Endodermal cell (in vitro differentiated cells): ENCODE measurements around the gene SYNC. TPM values are rescaled to one million over a fixed set of nuclear protein-coding genes. Genes with fewer than 3 reads are reported as not detected.

Experiments used
- DNase-seq: peaks from one replicate; pipeline ENCODE4 v3.0.0-alpha.2; 2017
- H3K27ac ChIP-seq: 2 replicates; pipeline ENCODE4 v1.5.1; 2013; ENCODE audit warnings: mild to moderate bottlenecking, low read depth, low read length, moderate library complexity
- H3K27me3 ChIP-seq: 2 replicates; pipeline ENCODE4 v1.6.1; 2013; ENCODE audit warnings: mild to moderate bottlenecking, low read length, moderate library complexity; ENCODE audit not compliant: insufficient read depth, control insufficient read depth, poor library complexity, severe bottlenecking
- H3K36me3 ChIP-seq: 2 replicates; pipeline ENCODE4 v1.7.0; 2013; ENCODE audit warnings: mild to moderate bottlenecking, low read length, moderate library complexity; ENCODE audit not compliant: control insufficient read depth, insufficient read depth
- H3K4me1 ChIP-seq: one replicate; pipeline ENCODE4 v1.7.0; 2013; ENCODE audit warnings: low read length; ENCODE audit not compliant: control insufficient read depth, insufficient read depth
- H3K4me3 ChIP-seq: 2 replicates; pipeline ENCODE4 v1.5.1; 2013; ENCODE audit warnings: mild to moderate bottlenecking, low read length, moderate library complexity
- H3K9ac ChIP-seq: 2 replicates; pipeline ENCODE4 v1.6.1; 2013; ENCODE audit warnings: mild to moderate bottlenecking, low read length, moderate library complexity; ENCODE audit not compliant: poor library complexity, severe bottlenecking; ENCODE audit errors: extremely low read depth
- H3K9me3 ChIP-seq: 2 replicates; pipeline ENCODE4 v1.6.1; 2013; ENCODE audit warnings: mild to moderate bottlenecking, low read length, moderate library complexity; ENCODE audit not compliant: control insufficient read depth
- H3K27ac Mint-ChIP-seq: 2 replicates; pipeline ENCODE4 v1.8.0; 2020; ENCODE audit warnings: mixed read lengths
- H3K27me3 Mint-ChIP-seq: 2 replicates; pipeline ENCODE4 v1.8.0; 2021; ENCODE audit warnings: mild to moderate bottlenecking, mixed read lengths; ENCODE audit not compliant: insufficient read depth
- H3K36me3 Mint-ChIP-seq: 2 replicates; pipeline ENCODE4 v1.8.0; 2020; ENCODE audit warnings: low read depth, mixed read lengths
- H3K4me1 Mint-ChIP-seq: 2 replicates; pipeline ENCODE4 v1.8.0; 2020; ENCODE audit warnings: mixed read lengths
- H3K4me3 Mint-ChIP-seq: 2 replicates; pipeline ENCODE4 v1.8.0; 2020; ENCODE audit warnings: mild to moderate bottlenecking, moderate library complexity, mixed read lengths
- H3K9me3 Mint-ChIP-seq: 2 replicates; pipeline ENCODE4 v1.8.0; 2020; ENCODE audit warnings: mild to moderate bottlenecking, mixed read lengths
- WGBS, 2 experiments: methylation state at CpG; one replicate each; pipeline versions ENCODE4 v1.1.5 to v1.1.7; 2013; ENCODE audit warnings: missing lambda C conversion rate in 2 of 2, mixed read lengths in 1 of 2; ENCODE audit not compliant: insufficient coverage in 1 of 2, insufficient read length in 1 of 2; 5-methylcytosine and 5-hydroxymethylcytosine counted together
- total RNA-seq, 2 donors: library from RNA; stranded (reverse); fragmentation: NEBNext Ultra II Directional in 1 of 2; extraction: Animal tissue kit (Norgen Biotek cat#: 25700) in 1 of 2; gene quantifications; 2 replicates in 1 of 2; 3 replicates in 1 of 2; pipeline ENCODE4 v1.2.1, GENCODE V29; 2021
- TF ChIP-seq, protein P1 (sequence below): fragments of 200-600 bp; sonication (generic); conservative IDR thresholded peaks from 2 replicates; pipeline ENCODE4 v1.5.0; 2021; ENCODE audit warnings: antibody characterized with exemption, mild to moderate bottlenecking

SYNC gene
- total RNA-seq, 2 donors from 2014 or later, result 0.18 TPM; not detected in 1

DNA sequence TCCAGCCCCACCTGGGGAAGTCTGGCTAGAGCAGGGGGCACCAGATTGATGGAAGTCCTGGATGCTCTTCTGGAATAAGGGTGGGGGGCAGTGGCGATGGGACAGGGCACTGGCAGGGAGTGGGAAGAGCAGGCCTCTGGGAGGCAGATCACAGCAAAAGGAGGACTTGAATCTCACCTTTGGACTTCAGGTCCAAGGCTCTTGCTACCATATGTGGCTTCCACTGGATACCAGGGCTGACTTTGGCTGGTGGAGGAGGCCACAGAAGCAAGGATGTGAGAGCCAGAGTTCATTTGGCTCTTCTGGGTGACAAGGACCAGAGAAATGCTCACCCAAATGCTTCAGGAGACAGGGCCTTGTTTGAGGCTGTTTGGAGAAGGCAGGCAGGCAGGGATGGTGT lies 16.0 kb upstream of the SYNC start:
- no peak overlapping the region for H3K27ac Mint-ChIP-seq
- no peak overlapping the region for H3K4me3 Mint-ChIP-seq
- Histone ChIP-seq H3K27me3 (no peaks in the 10 kb centered on the region), H3K36me3 (no peaks in the 10 kb centered on the region), H3K4me3 (no peak overlapping the region), H3K9me3 (no peaks in the 10 kb centered on the region), H3K9ac (no peak overlapping the region), H3K27ac (no peak overlapping the region), H3K4me1 (no peaks in the 10 kb centered on the region)
- no peaks in the 10 kb centered on the region for H3K36me3 Mint-ChIP-seq
- no peak for DNase-seq
- no peaks in the 10 kb centered on the region for H3K9me3 Mint-ChIP-seq
- 85 to 91% methylated on average over 1 of the region's 1 CpG for WGBS, 2 experiments
- TF ChIP-seq, protein P1, sequence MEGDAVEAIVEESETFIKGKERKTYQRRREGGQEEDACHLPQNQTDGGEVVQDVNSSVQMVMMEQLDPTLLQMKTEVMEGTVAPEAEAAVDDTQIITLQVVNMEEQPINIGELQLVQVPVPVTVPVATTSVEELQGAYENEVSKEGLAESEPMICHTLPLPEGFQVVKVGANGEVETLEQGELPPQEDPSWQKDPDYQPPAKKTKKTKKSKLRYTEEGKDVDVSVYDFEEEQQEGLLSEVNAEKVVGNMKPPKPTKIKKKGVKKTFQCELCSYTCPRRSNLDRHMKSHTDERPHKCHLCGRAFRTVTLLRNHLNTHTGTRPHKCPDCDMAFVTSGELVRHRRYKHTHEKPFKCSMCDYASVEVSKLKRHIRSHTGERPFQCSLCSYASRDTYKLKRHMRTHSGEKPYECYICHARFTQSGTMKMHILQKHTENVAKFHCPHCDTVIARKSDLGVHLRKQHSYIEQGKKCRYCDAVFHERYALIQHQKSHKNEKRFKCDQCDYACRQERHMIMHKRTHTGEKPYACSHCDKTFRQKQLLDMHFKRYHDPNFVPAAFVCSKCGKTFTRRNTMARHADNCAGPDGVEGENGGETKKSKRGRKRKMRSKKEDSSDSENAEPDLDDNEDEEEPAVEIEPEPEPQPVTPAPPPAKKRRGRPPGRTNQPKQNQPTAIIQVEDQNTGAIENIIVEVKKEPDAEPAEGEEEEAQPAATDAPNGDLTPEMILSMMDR, result no peak
- peaks cover 13% of the 10 kb centered on the region for H3K4me1 Mint-ChIP-seq
- H3K27me3 Mint-ChIP-seq, result peaks cover 9% of the 10 kb centered on the region

DNA sequence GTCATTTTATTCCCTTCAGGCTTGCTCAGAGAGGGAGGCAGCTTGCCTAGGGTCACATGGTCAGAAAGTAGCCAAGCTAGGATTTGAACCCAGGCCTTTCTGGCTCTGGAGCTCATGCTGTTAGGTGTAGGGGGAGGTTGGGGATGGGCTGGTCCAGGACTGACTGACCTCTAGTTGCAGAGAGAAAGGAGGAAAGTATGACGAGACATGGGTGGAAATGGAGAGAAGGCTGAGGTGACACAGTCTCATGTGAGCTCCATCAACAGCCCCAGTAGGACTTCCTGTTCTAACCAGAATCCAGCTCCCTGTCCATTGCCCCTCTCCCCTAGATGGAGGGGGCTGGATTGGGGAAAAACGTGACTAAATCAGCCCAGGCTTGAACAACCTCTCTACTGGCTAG lies 15.5 kb upstream of the SYNC start:
- no peak overlapping the region for H3K4me3 Mint-ChIP-seq
- Histone ChIP-seq H3K4me1 (no peaks in the 10 kb centered on the region), H3K27me3 (no peaks in the 10 kb centered on the region), H3K4me3 (no peak overlapping the region), H3K9me3 (no peaks in the 10 kb centered on the region), H3K9ac (no peak overlapping the region), H3K36me3 (no peaks in the 10 kb centered on the region), H3K27ac (no peak overlapping the region)
- no peaks in the 10 kb centered on the region for H3K36me3 Mint-ChIP-seq
- H3K27ac Mint-ChIP-seq, result no peak overlapping the region
- peaks cover 17% of the 10 kb centered on the region for H3K4me1 Mint-ChIP-seq
- WGBS, 2 experiments, result 83 to 100% methylated on average over 1 to 2 of the region's 2 CpGs
- no peak for DNase-seq
- H3K27me3 Mint-ChIP-seq, result peaks cover 10% of the 10 kb centered on the region
- no peaks in the 10 kb centered on the region for H3K9me3 Mint-ChIP-seq
- TF ChIP-seq, protein P1, result no peak

DNA sequence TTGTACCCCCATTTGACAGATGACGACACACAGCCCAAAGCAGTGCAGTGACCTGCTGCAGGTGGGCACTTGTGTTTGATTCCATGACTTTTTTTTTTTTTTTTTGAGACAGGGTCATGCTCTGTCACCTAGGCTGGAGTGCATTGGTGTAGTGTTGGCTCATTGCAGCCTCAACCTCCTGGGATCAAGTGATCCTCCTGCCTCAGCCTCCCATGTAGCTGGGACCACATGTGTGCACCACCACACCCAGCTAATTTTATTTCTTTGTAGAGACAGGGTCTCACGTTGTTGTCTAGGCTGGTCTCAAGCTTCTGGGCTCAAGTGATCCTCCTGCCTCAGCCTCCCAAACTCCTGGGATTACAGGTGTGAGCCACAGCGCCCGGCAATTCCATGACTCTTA lies 14.9 kb upstream of the SYNC start:
- no peaks in the 10 kb centered on the region for H3K27me3 ChIP-seq
- Mint-ChIP-seq H3K4me3 (no peak overlapping the region), H3K27ac (no peak overlapping the region), H3K36me3 (no peaks in the 10 kb centered on the region), H3K4me1 (peaks cover 17% of the 10 kb centered on the region), H3K27me3 (peaks cover 10% of the 10 kb centered on the region), H3K9me3 (no peaks in the 10 kb centered on the region)
- H3K4me1 ChIP-seq, result no peaks in the 10 kb centered on the region
- no peaks in the 10 kb centered on the region for H3K9me3 ChIP-seq
- WGBS, 2 experiments, result 95 to 100% methylated on average over 3 to 4 of the region's 4 CpGs
- H3K4me3 ChIP-seq, result no peak overlapping the region
- TF ChIP-seq, protein P1, result no peak
- no peak for DNase-seq
- H3K36me3 ChIP-seq, result no peaks in the 10 kb centered on the region
- H3K9ac ChIP-seq, result no peak overlapping the region
- no peak overlapping the region for H3K27ac ChIP-seq
